Astrocyte of the spinal cord (primary cell): ENCODE results near the gene GALNT14.

ENCODE experiments used
- DNase-seq: peaks from one replicate; pipeline ENCODE4 v3.0.0; 2011; ENCODE audit warnings: low read depth, low spot score
- H3K4me3 ChIP-seq: 2 replicates; pipeline ENCODE4 v1.5.1; 2011; ENCODE audit warnings: low read depth, mild to moderate bottlenecking, low read length, moderate library complexity
- CTCF ChIP-seq: IDR thresholded peaks from 2 replicates; pipeline ENCODE4 v1.5.1; 2012; ENCODE audit warnings: low read depth, mild to moderate bottlenecking, low read length, inconsistent platforms
- in situ Hi-C: cut with HindIII; loops from 2 replicates; pipeline ENCODE4 v1.10.0; 2017; ENCODE audit warnings: low sequenced_read_pairs

Gene GALNT14

GRCh38 chr2:31086590-31086989 is 51.6 kb downstream of the GALNT14 start:
- H3K4me3 ChIP-seq = no peak overlapping the region
- no peak for DNase-seq
- in situ Hi-C loops = no loop called here
- TF ChIP-seq CTCF = no peak

GRCh38 chr2:31083234-31083993 is 54.8 kb downstream of the GALNT14 start:
- H3K4me3 ChIP-seq = no peak overlapping the region
- TF ChIP-seq CTCF = no peak
- in situ Hi-C loops = no loop called here
- no peak for DNase-seq

GRCh38 chr2:31082002-31082401 is 56.2 kb downstream of the GALNT14 start:
- no peak for TF ChIP-seq CTCF
- DNase-seq = no peak
- no peak overlapping the region for H3K4me3 ChIP-seq
- in situ Hi-C loops = no loop called here

GRCh38 chr2:31081492-31081891 is 56.7 kb downstream of the GALNT14 start:
- no peak for TF ChIP-seq CTCF
- DNase-seq = no peak
- no peak overlapping the region for H3K4me3 ChIP-seq
- in situ Hi-C loops = no loop called here

GRCh38 chr2:31080361-31080760 is 57.9 kb downstream of the GALNT14 start:
- in situ Hi-C loops = no loop called here
- H3K4me3 ChIP-seq = no peak overlapping the region
- DNase-seq = no peak
- TF ChIP-seq CTCF = no peak

- peak; percentile 16 for TF ChIP-seq CTCF
- DNase-seq = no peak
- in situ Hi-C loops = no loop called here
- no peak overlapping the region for H3K4me3 ChIP-seq
Measured at GRCh38 chr2:31079665-31080064, 58.6 kb downstream of the GALNT14 start.
